ENCODE results near the gene ITPRID1. TPM values are rescaled to one million over a fixed set of nuclear protein-coding genes. Genes with fewer than 3 reads are reported as not detected.

Gene ITPRID1
- total RNA-seq, 1 experiment from 2014 or later: not detected

DNA sequence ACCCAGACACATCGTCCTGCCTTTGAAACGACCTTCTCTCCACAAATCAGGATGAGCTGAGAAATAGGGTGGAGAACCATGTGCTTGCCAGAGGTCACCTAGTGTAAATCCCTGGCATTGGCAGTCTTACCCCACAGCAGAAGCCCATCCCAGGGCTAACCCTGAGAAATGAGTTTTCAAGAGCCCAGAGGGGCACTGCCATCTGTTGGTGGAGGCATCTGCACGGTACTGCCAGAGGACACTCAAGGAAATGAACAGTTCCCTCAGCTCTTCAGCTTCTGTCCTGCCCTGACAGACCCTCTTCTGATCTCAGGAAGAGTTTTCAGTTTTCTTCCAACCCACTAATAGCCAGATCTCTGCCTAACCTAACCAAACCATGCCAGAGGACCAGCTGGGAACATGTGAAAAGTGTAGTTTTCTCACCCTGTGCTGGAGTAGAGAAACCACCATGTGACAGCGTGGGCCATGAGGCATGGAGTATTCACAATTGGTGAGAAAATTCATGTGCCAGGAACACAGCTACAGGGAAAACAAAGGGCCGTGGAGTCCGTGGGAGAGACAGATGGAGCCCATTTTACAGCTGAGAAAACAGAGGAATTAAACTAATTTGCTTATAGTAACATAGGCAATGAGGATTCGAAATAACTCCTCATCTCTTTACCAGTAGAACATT lies 37.7 kb upstream of the ITPRID1 start (continued):
- TF ChIP-seq SIN3A (IDR thresholded peaks at IDR 0.05; ENCODE audit: low read depth): no peak
- no peak for TF ChIP-seq JUND (IDR thresholded peaks at IDR 0.05)
- no peak for TF ChIP-seq POLR2A (IDR thresholded peaks at IDR 0.05; ENCODE audit: borderline replicate concordance, extremely low read depth, insufficient read depth, insufficient read length)

DNA sequence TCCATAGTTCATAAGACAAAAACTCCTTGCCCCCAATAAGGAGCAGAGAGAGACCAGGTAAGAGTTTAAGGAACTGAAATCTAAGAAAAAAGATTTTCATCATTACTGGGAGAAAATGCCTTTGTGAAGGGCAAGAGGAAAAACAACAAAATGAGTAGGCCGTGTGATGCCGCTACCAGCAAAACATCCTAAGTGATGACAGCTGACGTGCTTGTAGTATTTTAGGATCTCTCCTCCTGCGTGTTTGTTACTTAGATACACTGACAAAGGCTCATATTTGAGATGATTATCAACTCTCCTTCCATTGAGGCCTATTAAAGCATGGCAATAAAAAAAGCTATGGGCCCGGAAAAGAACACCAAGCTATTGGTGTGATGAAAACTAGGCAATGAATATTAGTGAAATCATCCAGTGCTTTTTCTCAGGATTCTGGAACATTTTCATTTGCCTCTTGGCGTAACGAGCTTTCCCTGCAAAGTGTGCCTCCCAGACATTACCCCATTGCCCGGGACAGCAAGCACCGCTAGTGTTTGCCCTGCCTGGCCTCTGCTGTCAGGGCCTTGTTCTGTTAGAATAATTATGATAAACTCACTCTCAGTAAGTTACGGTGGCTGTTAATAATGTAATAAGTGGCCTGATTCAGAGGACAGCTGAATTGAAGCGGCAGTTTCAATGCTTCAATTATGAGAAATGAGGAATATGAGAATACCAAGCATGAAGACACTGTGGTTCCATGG lies 36.8 kb upstream of the ITPRID1 start:
- RAD21 ChIA-PET (ENCODE audit: low non-redundant PET in 1 of 2, low total read pairs in 2 of 2, uncharacterized antibody in 2 of 2, unreplicated experiment in 2 of 2): no interaction called here
- BruUV-seq (replicated peaks): no TSS peak
- POLR2A ChIA-PET: no interaction called here

More for the DNA sequence above, 36.8 kb upstream of the ITPRID1 start:
- TF ChIP-seq FOSL1 (IDR thresholded peaks at IDR 0.05; ENCODE audit: low read depth) (no peak), ZNF274 (IDR thresholded peaks at IDR 0.05; ENCODE audit: low read depth, low read length) (no peak), YY1 (IDR thresholded peaks at IDR 0.05; ENCODE audit: extremely low read depth, insufficient replicate concordance, low read depth, low read length) (no peak), RAD21 (IDR thresholded peaks at IDR 0.05; ENCODE audit: low read depth) (no peak), POLR2A (IDR thresholded peaks at IDR 0.05; ENCODE audit: borderline replicate concordance, extremely low read depth, insufficient read depth, insufficient read length) (no peak), CEBPB (IDR thresholded peaks at IDR 0.05; ENCODE audit: low read depth) (no peak), EZH2 (IDR thresholded peaks at IDR 0.05) (no peak), EZH2phosphoT487 (IDR thresholded peaks at IDR 0.05; ENCODE audit: borderline replicate concordance) (no peak), ELF1 (IDR thresholded peaks at IDR 0.05; ENCODE audit: borderline replicate concordance, low read depth) (no peak), SRF (IDR thresholded peaks at IDR 0.05; ENCODE audit: low read depth) (no peak)
- TF ChIP-seq, protein P1, sequence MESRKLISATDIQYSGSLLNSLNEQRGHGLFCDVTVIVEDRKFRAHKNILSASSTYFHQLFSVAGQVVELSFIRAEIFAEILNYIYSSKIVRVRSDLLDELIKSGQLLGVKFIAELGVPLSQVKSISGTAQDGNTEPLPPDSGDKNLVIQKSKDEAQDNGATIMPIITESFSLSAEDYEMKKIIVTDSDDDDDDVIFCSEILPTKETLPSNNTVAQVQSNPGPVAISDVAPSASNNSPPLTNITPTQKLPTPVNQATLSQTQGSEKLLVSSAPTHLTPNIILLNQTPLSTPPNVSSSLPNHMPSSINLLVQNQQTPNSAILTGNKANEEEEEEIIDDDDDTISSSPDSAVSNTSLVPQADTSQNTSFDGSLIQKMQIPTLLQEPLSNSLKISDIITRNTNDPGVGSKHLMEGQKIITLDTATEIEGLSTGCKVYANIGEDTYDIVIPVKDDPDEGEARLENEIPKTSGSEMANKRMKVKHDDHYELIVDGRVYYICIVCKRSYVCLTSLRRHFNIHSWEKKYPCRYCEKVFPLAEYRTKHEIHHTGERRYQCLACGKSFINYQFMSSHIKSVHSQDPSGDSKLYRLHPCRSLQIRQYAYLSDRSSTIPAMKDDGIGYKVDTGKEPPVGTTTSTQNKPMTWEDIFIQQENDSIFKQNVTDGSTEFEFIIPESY (IDR thresholded peaks at IDR 0.05; ENCODE audit: extremely low read depth, insufficient replicate concordance, low read length): no peak
- Histone ChIP-seq H3K9me3 (ENCODE audit: control insufficient read depth in 1 of 2, insufficient read depth in 1 of 2, low read depth in 1 of 2, low read length in 2 of 2) (no peaks in the 10 kb centered on the region), H3K9me2 (ENCODE audit: insufficient read depth) (no peaks in the 10 kb centered on the region), H3K4me3 (replicated peaks in 1 of 2; ENCODE audit: low read depth in 1 of 2, low read length in 2 of 2) (no peak overlapping the region), H3K27me3 (ENCODE audit: insufficient read depth, low read length) (peaks cover 21% of the 10 kb centered on the region), H3K36me3 (ENCODE audit: control insufficient read depth in 1 of 2, insufficient read depth in 2 of 2, low read length in 2 of 2) (no peaks in the 10 kb centered on the region), H4K20me1 (ENCODE audit: insufficient read depth) (no peaks in the 10 kb centered on the region), H3K4me1 (ENCODE audit: control insufficient read depth in 1 of 2, insufficient read depth in 2 of 2, low read length in 2 of 2) (no peaks in the 10 kb centered on the region), H3K27ac (ENCODE audit: low read depth, low read length) (no peak overlapping the region), H3K9ac (ENCODE audit: low read length) (no peak overlapping the region), H2AFZ (ENCODE audit: low read depth, low read length, poor library complexity, severe bottlenecking) (no peak overlapping the region), H3K79me2 (ENCODE audit: insufficient read depth, low read length) (no peaks in the 10 kb centered on the region), H3K4me2 (ENCODE audit: low read length) (no peak overlapping the region)
- DNase-seq (ENCODE audit: low read depth, low spot score) (no peak), ATAC-seq (no peak)
- CTCF ChIA-PET: interaction anchor here (1.4 kb wide), 1 partner anchor 11 kb away, joined by 3 read pairs; no protein-coding TSS in a partner anchor
- intact Hi-C loops (cut with micrococcal nuclease): no loop called here

Measured in HCT116 (cell line).